GM12874 (cell line): ENCODE data around the gene SCARB1.

Experiments used
- TF ChIP-seq, protein P1 (sequence below): IDR thresholded peaks from 2 replicates; pipeline ENCODE4 v1.5.1; 2011; ENCODE audit warnings: low read depth, mild to moderate bottlenecking, control low read depth, low read length, moderate library complexity; ENCODE audit not compliant: insufficient read depth

Gene SCARB1

DNA sequence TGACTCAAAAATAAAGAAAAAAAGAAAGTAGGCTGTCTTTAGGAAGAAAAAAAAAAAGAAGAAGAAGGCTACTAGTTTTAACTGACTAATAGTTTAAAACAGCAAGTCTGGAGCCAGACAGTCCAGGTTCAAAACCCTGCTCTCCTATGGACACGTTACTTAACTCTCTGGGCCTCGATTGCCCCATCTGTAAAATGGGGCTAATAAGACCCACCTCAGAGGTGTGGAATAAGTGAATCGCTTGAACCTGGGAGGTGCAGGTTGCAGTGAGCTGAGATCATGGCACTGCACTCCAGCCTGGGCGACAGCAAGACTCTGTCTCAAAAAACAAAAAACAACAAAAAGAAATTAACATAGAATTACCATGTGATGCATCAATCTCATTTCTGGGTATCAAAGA, 10.5 kb upstream of the SCARB1 start:
- TF ChIP-seq, protein P1, sequence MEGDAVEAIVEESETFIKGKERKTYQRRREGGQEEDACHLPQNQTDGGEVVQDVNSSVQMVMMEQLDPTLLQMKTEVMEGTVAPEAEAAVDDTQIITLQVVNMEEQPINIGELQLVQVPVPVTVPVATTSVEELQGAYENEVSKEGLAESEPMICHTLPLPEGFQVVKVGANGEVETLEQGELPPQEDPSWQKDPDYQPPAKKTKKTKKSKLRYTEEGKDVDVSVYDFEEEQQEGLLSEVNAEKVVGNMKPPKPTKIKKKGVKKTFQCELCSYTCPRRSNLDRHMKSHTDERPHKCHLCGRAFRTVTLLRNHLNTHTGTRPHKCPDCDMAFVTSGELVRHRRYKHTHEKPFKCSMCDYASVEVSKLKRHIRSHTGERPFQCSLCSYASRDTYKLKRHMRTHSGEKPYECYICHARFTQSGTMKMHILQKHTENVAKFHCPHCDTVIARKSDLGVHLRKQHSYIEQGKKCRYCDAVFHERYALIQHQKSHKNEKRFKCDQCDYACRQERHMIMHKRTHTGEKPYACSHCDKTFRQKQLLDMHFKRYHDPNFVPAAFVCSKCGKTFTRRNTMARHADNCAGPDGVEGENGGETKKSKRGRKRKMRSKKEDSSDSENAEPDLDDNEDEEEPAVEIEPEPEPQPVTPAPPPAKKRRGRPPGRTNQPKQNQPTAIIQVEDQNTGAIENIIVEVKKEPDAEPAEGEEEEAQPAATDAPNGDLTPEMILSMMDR = no peak

DNA sequence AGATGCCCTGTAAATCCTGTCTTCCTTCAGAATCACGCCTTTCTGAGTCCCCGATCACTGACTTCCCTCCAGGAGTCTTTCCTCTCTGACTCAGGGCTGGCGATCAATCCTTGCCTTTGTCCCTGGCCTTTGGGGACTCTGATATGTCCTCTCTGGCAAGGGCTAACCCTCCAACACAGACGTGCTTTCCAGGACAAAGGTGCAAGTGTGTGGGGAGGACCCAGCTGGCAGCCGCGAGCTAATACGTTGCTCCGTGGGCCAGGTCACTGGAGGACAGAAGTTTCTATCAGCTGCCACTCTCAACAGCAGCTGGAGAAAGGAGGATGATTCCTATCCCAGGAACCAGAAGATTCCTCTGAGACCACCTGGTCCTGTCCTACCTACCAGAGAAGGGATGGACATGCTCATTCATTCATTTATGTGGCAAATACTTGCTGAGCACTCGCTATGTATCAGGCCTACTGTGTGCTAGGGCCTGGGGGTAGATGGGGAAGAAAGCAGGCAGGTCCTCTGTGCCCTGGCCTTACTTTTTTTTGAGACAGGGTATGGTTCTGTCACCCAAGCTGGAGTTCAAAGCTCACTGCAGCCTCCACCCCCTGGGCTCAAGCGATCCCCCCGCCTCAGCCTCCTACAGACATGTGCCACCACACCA, 8.5 kb upstream of the SCARB1 start:
- TF ChIP-seq, protein P1 = no peak

DNA sequence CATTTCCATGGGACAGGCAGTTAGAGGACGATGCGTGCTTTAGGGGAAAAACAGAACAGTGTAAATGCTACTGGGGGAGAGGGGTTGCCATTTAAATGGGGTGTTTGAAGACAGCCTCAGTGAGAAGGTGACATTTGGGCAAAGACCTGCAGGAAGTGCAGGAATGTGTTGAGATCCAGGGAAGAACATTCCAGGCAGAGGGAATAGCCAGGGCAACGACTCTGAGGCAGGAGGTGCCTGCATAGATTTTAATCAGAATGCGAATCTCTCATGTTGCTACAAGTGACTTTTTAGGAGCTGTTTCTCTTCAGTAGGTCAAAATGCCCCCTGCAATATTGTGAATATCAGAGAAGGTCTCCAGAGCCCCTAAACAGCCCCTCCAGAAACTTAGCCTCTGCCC, 7.6 kb upstream of the SCARB1 start:
- TF ChIP-seq, protein P1 = no peak

DNA sequence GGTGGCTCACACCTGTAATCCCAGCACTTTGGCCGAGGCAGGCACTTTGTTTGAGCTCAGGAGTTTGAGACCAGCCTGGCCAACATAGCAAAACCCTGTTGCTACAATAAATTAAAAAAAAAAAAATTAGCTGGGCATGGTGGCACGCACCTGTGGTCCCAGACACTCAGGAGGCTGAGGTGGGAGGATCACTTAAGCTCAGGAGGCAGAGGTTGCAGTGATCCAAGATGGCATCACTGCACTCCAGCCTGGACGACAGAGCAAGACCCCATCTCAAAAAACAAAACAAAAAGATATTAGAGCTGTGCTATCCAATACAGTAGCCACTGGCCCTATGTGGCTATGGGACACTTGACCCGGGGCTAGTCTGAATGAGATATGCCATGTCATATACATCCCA, 6.9 kb upstream of the SCARB1 start:
- TF ChIP-seq, protein P1 = no peak

DNA sequence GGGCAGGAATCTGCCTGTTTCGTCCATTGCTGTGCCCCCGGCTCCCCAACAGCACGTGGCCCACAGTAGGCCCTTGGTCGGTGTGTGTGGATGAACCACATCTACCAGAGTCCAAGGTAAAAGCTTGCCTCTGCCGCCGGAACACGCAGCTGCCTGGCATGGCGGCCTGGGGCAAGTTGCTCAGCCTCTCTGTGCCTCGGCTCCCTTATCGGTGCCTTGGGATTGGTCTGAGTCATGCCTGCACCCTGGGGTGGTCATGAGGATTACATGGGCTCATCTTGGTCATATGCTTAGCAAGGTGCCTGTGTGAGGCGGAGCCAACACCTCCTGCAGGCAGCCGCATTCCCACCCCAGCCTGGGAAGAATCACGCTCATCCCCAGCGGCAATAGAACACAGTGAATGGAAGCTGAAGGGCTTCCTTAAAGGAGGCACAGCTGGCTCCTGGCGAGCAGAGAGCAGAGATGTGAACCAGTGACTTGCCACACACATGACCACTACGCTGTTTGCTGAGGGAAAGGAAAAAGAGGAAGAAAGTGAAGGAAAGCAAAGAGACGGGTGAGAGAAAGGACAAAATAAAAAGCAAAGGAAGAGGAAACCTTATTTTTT, 5.5 kb upstream of the SCARB1 start:
- TF ChIP-seq, protein P1 = no peak

DNA sequence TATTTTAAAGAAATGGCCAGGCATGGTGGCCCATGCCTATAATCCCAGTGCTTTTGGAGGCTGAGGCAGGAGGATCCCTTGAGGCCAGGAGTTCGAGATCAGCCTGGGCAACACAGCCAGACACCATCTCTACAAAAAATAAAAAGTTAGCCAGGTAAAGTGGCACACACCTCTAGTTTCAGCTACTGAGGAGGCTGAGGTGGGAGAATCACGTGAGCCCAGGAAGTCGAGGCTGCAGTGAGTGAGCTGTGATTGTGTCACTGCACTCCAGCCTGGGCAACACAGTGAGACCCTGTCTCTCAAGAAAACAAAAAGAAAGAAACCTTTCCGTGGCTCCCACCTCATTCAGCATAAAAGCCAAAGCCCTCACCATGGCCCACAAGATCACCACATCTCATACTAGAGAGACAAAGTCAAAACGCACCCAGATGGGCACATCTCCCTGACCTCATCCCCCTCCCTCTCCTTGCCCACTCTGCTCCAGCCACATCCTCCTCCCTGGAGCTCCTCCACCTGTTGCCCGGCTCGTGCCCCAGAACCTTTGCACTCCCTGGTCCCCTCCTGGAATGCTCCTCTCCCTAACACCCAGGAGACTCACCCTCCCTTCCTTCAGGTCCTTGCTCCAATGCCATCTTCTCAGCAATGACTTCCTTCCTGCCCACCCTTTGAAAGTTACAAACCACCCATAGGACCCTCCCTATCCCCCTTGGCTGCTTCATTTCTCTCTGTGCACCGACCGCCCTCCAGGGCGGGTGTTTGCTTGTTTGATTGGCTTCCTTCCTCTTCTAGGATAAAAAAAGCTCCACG, 4.8 kb upstream of the SCARB1 start:
- TF ChIP-seq, protein P1 = no peak

DNA sequence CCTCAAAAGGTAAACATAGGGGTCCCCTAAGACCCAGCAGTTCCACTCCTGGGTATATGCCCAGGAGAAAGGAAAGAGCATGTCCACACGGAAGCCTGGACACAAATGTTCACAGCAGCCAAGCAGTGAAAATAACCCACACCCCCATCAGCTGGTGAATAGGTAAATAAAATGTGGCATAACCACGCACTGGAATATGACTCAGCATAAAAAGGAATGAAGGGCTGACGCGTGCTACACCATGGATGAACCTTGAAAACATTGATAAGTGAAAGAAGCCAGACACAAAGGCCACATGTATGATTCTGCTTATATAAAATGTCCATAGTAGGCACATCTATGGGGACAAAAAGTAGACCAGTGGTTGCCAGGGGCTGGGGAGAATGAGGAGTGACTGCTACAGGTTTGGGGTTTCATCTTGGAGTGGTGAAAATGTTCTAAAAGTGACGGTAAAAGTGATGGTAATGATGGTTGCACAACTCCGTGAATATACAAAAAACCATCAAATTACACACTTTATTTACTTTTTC, 3.8 kb upstream of the SCARB1 start:
- TF ChIP-seq, protein P1 = no peak
